Stimulated activated CD8-positive, alpha-beta memory T cell treated with anti-CD3 and anti-CD28 coated beads, Interleukin-12 subunit alpha, Interleukin-12 subunit beta, amount 100 ng/mL, for 24 hours (primary cell): ENCODE data around the gene PTPRN2.
"Not testable (repeated sequence)": the region's sequence is repeated elsewhere in the genome, so short reads cannot be mapped to it uniquely, and the experiment has no call there.

Experiments used
- DNase-seq: peaks from one replicate; pipeline ENCODE4 v3.0.0-alpha.2; 2020; ENCODE audit errors: extremely low read depth

Gene PTPRN2

DNA sequence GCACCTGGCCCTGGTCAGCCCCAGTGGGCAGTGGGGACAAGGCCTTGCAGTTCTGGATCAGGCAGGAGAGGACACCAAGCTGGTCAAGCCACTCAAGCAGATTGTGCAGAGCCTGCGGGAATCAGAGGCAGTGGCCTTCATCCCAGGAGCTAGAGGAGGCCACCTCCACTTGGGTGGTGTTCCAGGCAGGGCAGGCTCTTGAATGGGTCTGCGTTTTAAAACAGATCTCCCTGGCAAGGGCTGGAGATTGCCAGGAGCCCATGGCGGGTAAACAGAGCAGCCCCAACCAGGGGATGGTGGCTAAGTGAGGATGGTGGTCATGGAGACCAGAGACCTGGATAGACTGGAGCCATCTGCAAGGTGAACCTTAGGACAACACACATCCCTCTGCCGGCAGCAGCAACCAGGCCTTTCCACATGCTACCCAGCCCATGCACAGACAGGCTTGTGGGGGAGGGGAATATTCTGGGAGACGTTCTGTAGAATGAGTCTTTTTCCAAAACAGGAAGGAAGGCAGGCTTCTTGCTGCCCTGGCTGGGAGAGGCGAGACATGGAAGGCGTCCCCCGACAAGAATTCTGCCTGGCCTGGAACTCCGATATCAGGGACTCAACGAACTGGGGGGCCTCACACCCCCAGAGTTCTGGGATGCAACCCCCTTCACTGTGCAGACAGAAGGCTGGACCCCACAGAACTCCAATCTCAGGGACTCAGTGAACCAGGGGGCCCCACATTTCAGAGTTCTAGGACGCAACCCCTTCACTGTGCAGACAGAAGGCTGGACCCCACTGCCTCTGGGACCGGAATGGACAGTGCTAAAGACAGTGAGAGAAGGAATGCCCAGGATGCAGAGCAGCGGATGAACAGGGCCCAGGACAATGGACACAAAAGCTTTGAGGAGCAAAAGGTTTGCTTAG lies 264.8 kb downstream of the PTPRN2 start:
- no peak for DNase-seq

DNA sequence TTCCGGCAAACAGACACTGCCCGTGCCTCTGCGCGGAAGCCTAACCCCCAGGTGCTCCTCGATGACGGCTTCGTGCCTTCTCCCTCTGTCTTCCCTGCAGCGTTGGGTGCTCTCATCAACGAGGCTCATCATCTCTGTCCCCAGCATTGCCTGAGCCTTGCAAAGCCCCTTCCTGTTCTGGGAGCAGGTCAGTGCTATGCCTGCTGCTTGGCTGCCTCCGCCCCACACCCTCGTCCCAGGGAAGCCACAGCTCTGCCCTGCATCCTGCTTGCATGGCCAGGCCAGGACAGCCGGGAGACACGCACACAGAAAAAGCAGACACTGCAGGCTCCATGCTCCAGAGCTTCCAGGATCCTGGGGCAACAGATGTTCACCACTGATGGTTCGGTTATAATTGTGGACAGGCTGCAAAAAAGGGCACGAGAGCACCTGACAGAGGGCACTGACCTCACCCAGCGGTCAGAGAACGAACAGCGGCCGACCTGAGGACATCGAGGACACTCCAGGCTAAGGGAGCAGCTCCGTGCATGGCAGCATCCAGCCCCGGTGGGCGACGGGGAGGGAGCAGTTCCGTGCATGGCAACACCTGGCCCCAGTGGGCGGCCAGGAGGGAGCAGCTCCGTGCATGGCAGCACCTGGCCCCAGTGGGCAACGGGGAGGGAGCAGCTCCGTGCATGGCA lies 265.5 kb downstream of the PTPRN2 start:
- no peak for DNase-seq

DNA sequence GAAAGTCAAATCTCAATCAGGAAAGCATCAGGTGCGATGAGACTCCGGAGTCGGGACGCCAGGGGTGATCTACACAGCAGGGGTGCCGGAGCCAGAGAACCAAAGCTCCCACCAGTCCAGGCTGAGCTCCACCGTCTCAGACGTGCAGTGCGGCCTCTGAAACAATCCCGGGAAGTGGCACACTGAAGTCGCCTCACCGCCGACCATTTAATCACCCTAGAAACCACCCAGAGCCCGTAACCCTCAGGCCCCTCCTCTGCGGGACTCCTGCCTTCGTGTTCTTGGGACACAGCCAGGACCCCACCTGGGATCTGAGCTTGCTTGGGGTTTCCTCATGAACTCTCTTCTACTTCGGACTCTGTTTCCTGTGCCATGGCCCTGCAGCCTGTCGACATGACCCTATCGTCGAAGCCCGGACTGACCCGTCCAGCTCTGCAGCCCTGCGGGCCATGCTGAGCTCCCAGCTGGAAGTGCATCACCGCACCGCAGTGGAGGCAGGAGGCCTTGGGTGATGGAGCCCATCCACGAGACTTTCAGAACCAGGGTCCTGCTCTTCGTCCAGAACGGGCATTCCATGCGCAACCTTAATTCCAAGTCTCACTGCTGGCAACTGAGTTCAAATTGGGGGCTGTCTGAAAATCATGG lies 266.4 kb downstream of the PTPRN2 start:
- no peak for DNase-seq

DNA sequence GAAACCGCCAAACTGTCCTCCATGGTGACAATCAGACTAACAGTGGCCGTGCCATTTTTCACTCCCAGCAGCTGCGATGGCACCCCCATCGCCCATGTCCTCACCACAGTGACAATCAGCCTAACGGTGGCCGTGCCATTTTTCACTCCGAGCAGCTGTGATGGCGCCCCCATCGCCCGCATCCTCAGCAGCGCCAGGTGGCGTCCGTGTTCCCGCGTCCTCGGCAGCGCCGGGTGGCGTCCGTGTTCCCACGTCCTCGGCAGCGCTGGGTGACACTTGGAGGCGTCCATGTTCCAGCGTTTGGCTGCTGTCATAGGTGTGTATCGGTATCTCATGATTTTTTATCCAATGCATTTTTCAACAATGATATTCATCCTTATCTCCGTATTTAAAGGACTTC lies 267.3 kb downstream of the PTPRN2 start:
- no peak for DNase-seq

DNA sequence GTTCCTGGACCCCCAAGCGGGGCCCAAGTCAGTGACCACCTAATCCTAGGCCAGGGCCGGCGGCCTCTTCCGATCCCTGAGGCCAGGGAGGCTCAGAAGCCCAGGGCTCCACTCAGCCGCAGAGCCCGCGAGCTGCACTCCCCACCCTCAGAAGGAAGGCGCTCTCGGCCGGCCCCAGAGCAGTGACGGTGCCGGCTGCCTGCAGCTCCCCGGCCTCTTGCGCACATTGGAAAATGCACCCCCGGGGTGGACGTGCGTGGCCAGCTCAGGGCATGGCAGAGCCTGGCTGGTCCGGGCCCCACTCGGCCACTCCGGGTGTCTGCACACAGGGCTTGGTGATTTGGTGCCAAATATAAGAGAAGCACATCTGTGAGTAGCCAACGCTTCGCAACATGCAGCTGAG lies 269.1 kb downstream of the PTPRN2 start:
- no peak for DNase-seq

DNA sequence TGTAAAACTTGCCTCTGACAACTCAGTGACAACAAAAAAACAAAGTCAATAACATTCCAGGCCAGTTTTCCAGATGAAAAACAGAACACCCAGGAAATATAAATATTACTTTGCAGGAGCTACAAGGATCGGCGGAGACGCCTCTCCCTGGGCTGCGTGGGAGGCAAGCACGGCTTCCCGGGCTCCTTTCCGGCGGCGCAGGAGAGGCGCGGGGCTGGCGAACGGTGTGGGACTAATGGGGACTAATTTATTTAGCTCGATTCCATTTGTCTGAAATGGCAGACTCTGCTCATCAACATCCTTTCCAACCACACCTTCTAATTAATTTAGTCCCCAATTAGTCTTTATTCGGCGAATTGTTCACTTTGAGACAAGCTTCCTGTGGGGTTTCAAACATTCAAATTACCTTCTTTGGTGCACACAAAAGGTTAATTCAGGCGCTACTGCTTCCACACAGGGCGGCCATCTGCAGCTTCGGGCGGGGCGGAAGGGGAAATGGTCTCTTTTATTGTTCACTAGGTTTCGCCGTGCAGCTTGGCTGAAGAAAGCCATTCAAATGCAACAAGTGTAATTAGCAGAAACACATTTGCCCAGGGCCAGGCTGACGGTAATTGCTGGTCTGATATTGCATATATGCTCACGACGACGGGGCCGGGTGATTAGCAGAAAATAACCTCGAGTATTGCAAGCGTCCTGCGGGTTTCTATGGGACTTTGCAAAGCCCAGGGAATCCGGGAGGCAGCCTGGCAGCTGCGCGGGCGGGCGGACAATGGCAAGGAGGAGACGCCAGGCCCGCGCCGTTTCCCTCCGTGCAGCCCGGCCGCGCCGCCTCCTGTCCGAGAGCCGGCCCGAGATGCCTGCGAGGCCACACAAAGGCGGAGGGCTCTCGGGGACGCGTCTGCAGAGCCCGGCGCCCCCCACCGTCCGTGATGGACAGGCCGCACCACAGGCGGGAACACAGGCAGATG lies 270.1 kb downstream of the PTPRN2 start:
- no peak for DNase-seq

DNA sequence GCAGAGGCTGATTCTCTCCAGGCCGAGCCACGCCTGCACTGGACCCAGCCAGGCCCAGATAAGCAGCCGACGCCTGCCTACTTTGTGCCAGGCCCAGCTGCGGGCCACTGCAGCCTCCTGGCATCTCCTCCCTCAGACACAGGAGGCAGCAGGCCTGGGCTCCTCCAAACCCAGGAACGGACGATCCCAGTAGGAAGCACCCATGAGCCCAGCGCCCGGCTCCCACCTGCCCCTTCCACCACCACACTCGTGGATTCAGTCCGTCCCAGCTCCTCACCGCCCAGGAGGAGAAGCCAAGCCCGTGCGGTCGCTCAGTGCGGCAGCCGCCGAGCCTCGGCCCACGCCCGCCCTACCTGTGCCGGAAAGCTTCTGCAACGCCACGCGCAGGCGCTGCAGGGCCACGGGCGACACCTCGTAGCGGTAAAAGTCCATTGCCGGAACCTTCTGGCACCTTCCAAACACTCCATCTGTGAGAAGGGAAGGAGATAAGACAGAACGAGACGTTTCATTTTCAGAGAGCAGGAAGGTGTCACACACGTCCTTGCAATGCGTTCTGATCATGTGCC lies 271.1 kb downstream of the PTPRN2 start:
- DNase-seq = no peak

DNA sequence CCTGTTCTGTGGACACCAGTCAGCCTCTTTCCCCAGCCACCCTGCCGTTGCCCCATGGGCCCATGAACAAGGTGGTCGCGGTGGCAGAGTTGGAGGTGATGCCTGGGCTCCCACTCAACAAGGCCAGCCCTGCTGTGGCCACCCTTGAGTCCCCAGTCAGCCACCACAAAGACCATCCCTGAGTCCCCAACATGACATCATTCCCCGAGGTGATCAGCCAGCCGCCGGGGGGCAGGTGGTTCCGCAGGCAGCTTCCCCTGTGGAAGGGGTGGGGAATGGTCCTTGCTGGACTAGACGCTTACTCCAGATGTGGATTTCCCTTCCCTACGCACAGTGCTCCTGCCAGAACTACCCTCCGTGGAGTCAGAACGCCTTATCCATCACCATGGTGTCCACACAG lies 271.7 kb downstream of the PTPRN2 start:
- no peak for DNase-seq

DNA sequence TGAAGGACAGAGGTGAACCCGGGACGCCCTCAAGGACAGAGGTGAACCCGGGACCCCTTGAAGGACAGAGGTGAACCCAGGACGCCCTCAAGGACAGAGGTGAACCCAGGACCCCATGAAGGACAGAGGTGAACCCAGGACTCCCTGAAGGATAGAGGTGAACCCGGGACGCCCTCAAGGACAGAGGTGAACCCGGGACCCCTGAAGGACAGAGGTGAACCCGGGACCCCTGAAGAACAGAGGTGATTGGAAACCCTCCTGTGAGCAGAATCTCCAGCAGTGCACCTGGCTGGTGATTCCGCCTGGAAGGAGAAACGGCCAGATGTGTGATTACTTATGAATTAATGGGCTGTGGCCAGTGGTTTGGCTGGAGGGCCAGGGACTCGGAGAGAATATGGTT lies 272.3 kb downstream of the PTPRN2 start:
- no peak for DNase-seq

DNA sequence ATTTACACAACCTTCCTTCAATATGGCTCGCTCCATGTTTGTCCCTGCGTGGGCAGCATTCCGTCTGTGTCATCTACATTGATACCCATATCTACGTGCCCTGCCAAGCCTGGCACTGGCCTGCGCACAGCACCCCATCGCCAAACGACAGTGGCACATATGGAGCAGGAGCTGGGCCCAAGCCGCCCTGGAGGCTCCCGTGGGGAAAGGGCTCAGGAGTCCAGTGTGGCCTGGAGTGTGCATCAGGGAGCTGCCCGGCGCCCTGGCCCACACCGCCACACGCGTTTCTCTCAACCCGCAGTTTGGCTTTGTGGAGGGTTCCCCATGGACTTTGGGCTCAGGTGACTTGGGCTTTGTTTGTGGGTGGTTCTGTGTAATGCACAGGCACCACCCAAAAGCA lies 273.2 kb downstream of the PTPRN2 start:
- DNase-seq = no peak

DNA sequence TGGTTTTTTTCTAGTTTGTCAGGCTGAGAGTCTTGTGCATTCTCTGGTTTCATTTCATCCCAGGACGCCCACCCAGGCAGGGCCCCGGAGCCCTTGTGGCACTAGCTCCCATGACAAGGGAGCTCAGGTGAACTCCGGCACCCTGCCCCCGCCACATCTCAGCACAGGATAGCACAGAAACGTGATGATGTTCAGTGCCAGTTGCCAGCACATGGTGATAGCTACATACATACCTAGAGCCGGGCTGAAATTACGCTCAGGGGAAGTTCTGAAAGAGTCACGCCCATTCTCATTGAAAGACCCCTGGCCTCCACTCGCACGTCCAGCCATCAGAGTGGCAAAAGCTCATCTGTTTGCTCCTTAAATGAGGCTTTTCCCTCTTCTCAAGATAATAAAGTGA lies 273.7 kb downstream of the PTPRN2 start:
- no peak for DNase-seq

DNA sequence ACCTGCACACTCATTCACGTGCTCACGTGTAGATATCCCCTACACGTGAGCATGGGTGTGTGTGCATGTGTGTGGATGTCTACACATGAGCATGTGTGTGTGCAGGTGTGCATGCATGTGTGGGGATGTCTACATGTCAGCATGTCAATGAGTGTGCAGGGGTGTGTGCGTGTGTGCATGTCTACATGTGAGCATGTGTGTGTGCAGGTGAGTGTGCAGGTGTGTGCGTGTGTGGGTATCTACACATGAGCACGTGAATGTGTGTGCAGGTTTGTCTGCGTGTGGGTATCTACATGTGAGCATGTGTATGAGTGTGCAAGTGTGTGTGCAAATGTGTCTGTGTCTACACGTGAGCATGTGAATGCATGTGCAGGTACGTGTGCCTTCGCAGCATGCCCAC lies 274.8 kb downstream of the PTPRN2 start:
- DNase-seq = no peak

DNA sequence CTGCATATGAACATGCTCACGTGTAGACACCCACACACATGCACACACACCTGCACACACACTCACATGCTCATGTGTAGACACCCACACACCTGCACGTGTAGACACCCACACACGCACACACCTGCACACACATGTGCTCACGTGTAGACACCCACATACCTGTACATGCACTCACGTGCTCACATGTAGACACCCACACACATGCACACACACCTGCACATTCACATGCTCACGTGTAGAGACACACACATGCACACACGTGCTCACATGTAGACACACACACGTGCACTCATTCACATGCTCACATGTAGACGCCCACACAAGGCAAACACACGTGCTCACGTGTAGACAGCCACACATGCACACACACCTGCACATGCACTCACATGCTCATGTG lies 275.8 kb downstream of the PTPRN2 start:
- DNase-seq = no peak

DNA sequence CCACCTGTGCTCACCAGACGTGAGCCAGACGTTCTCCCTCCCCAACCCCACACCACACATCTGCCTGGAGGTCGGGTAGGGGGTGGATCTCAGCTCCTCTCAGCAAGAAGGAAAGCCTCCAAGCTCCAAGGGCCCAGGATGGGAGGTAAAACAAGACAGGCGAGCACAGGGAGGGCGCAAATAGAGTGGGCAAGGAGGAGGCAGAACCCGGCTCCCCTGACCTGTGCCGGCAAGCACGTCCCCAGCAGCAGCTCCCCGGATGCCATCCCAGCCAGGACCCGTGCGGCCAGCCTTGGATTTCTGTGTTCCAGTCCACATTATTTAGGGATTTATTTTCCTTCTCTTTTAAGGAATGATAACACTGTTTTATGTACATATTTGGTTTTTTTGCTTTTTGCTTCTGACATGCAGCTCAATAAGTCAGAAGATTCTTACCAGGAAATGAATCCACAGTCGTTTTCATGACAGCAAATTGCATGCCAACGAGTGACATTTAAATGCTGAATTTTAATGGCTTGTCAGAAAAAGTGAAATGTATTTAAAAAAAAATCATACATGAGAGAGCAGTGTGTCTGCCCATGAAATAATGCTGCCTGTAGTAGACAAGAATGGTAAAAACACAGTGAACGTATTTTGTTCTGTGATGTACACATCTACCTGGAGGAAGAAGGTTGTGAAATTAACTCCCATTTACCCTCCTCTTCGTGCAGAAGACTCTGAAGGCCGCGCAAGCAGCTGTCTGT lies 276.5 kb downstream of the PTPRN2 start:
- no peak for DNase-seq

DNA sequence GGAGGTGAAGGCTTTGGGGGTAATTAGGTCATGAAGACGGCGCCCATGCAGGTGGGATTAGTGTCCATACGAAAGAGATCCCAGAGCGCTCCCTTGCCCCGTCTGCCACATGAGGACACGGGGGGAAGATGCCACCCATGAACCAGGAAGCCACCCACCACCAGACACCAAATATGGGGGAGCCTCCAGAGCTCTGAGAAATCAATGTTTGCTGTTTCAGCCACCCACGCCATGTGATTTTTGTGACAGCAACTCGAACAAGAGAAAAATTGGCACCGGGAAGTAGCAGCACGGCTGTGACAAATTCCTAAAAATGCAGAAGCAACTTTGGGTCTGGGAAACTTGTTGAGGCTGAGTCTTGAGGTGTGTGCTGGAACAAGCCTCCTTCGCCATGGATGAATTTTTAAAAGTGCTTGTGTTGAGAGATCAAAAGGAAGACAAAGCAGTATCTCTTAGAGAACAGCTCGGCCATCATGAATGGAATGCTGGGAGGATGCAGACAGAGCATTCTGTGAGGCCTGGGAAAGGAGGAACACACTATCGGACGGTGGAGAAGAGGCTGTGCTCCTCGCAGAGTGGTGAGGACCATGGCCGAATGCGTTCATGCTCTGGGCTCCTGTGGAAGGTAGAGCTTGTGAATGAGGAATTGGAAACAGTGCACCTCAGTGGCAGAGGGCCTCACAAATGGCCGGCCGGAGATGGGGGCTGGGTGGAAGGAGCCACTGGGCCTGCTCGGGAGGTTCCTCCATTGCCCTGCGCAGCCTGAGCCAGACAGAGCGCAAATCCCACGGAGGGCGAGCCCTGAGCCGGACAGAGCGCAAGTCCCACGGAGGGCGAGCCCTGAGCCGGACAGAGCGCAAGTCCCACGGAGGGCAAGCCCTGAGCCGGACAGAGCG lies 277.5 kb downstream of the PTPRN2 start:
- DNase-seq = no peak

DNA sequence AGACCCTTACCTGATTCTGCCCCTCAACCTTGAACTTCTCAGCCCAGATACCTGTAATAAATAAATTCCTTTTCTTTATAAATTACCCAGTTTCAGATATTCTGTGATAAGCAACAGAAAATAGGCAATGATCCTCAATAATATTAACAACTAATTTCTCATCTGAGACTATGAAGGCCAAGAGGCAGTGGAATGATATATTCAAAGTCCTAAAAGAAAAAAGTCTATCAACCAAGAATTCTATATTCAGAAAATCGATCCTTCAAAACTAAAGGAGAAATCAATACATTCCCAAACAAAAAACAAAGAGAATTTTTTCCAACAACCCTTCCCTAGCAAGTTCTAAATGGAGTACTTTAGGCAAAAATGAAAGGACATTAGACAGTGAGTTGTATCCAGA lies 279.6 kb downstream of the PTPRN2 start:
- DNase-seq = no peak

DNA sequence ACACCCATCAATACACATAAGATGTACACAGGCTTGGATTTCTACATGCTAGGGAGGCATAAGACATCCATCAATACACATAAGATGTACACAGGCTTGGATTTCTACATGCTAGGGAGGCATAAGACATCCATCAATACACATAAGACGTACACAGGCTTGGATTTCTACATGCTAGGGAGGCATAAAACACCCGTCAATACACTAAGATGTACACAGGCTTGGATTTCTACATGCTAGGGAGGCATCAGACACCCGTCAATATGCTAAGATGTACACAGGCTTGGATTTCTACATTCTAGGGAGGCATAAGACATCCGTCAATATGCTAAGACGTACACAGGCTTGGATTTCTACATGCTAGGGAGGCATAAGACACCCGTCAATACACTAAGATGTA lies 283.6 kb downstream of the PTPRN2 start:
- DNase-seq = not testable (repeated sequence)

DNA sequence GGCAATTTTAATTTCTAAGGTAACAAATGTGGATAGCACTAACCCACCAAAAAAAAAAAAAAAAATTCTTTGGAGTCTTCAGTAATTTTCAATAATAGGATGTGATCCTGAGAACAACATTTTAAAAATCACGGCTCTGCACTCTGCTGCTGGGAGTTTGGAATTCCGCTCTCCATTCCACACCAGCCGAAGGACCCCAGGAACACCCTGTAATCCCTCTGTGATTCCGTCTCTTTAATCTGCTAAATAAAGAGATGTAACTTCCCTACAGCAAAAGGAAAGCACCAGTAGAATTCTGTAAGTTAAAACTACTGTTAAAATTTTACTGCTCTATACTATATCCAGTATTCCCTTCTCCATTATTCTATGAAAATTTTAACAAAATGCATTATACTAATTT lies 284.5 kb downstream of the PTPRN2 start:
- no peak for DNase-seq

DNA sequence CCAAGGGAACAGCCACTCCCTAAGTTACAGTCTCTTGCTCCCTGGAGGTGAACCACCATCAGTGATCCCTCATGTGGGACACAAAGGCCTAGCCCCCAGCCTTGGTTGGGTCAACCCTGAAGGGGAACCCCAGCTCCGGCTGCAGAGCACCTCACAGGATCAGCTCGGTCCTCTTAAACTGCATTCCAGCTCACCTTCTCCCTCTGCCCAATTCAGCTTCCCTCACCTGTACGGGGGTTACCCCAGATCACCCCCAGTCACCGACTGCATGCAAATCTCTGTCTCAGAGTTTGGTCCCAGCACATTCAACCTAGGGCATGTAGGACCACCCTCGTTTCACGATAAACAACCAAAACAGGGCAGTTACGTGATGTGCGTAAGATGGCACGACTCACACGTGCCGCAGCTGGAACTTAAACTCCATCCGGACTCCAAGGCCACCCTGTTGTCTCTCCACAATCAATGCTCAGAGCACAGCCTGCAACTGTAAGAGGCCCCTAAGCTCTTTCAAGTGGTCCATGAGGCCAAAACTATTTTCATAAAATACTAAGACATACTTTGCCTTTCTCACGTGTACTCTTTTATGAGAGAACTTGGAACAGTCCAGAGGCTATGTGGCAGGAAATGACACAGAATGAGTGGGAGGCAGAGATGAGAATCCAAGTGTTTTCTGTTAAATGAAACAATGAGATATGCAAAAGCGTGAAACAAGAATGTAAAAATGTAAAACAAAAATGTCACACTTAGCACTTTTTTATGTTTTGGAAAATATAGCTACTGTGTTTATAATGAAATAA lies 285.2 kb downstream of the PTPRN2 start:
- DNase-seq = no peak
